ENCODE data around the gene RND1. TPM values are rescaled to one million over a fixed set of nuclear protein-coding genes. Genes with fewer than 3 reads are reported as not detected.

RND1 gene
- total RNA-seq, 2 experiments from 2014 or later, result 7.3 to 13.9 TPM

GRCh38 chr12:48828841-48829575, 36.7 kb downstream of the RND1 start:
- TF ChIP-seq EZH2phosphoT487 (IDR thresholded peaks at IDR 0.05; ENCODE audit: borderline replicate concordance, low read depth, low read length) (no peak), CTCF (conservative IDR thresholded peaks at IDR 0.05; ENCODE audit: low read length) (no peak)
- H3K27ac ChIP-seq (ENCODE audit: low read depth, low read length, poor library complexity, severe bottlenecking), result no peak overlapping the region
- no peaks in the 10 kb centered on the region for H3K4me1 ChIP-seq (ENCODE audit: insufficient read depth, low read length, poor library complexity, severe bottlenecking)
- ChIA-PET POLR2A (no interaction called here), CTCF (ENCODE audit: unreplicated experiment) (interaction anchor here (1.2 kb wide), 1 partner anchor 14 kb away, joined by 5 read pairs; no protein-coding TSS in a partner anchor)
- no TSS peak for BruUV-seq (replicated peaks)
- no peaks in the 10 kb centered on the region for H3K9me2 ChIP-seq (ENCODE audit: insufficient read depth, low read length)
- H4K20me1 ChIP-seq (ENCODE audit: insufficient read depth, low read length), result no peaks in the 10 kb centered on the region
- H3K36me3 ChIP-seq (ENCODE audit: insufficient read depth, low read length), result peaks cover 66% of the 10 kb centered on the region
- H3K4me2 ChIP-seq (ENCODE audit: low read length), result no peak overlapping the region
- H3K9me3 ChIP-seq (ENCODE audit: low read length), result no peaks in the 10 kb centered on the region
- no peak for DNase-seq (ENCODE audit: low spot score)
- H2AFZ ChIP-seq (ENCODE audit: low read length), result no peak overlapping the region
- no peaks in the 10 kb centered on the region for H3K79me2 ChIP-seq (ENCODE audit: insufficient read depth, low read depth, low read length)
- H3K4me3 ChIP-seq (ENCODE audit: low read depth, low read length, poor library complexity, severe bottlenecking), result no peak overlapping the region
- intact Hi-C loops (cut with micrococcal nuclease; ENCODE audit: unreplicated experiment), result no loop called here

- H3K36me3 ChIP-seq (ENCODE audit: insufficient read depth, low read length), result peaks cover 59% of the 10 kb centered on the region
- H3K4me2 ChIP-seq (ENCODE audit: low read length), result no peak overlapping the region
- H3K4me3 ChIP-seq (ENCODE audit: low read depth, low read length, poor library complexity, severe bottlenecking), result no peak overlapping the region
- H2AFZ ChIP-seq (ENCODE audit: low read length), result no peak overlapping the region
- BruUV-seq (replicated peaks), result no TSS peak
- no peaks in the 10 kb centered on the region for H4K20me1 ChIP-seq (ENCODE audit: insufficient read depth, low read length)
- H3K27ac ChIP-seq (ENCODE audit: low read depth, low read length, poor library complexity, severe bottlenecking), result no peak overlapping the region
- H3K9me3 ChIP-seq (ENCODE audit: low read length), result no peaks in the 10 kb centered on the region
- no peaks in the 10 kb centered on the region for H3K79me2 ChIP-seq (ENCODE audit: insufficient read depth, low read depth, low read length)
- intact Hi-C loops (cut with micrococcal nuclease; ENCODE audit: unreplicated experiment), result no loop called here
- ChIA-PET CTCF (ENCODE audit: unreplicated experiment) (interaction anchor here (1.2 kb wide), 1 partner anchor 13 kb away, joined by 5 read pairs; no protein-coding TSS in a partner anchor), POLR2A (no interaction called here)
- no peaks in the 10 kb centered on the region for H3K4me1 ChIP-seq (ENCODE audit: insufficient read depth, low read length, poor library complexity, severe bottlenecking)
- no peaks in the 10 kb centered on the region for H3K9me2 ChIP-seq (ENCODE audit: insufficient read depth, low read length)
- no peak for DNase-seq (ENCODE audit: low spot score)
- TF ChIP-seq EZH2phosphoT487 (IDR thresholded peaks at IDR 0.05; ENCODE audit: borderline replicate concordance, low read depth, low read length), result no peak
These were observed 37.4 kb downstream of the RND1 start for GRCh38 chr12:48828293-48828692.

GRCh38 chr12:48827513-48828096, 38.1 kb downstream of the RND1 start:
- TF ChIP-seq EZH2phosphoT487 (IDR thresholded peaks at IDR 0.05; ENCODE audit: borderline replicate concordance, low read depth, low read length), result no peak
- TF ChIP-seq CTCF (conservative IDR thresholded peaks at IDR 0.05; ENCODE audit: low read length), result no peak
- Histone ChIP-seq H3K4me1 (ENCODE audit: insufficient read depth, low read length, poor library complexity, severe bottlenecking) (no peaks in the 10 kb centered on the region), H3K36me3 (ENCODE audit: insufficient read depth, low read length) (peaks cover 52% of the 10 kb centered on the region), H3K9me3 (ENCODE audit: low read length) (no peaks in the 10 kb centered on the region), H3K4me2 (ENCODE audit: low read length) (no peak overlapping the region), H3K79me2 (ENCODE audit: insufficient read depth, low read depth, low read length) (no peaks in the 10 kb centered on the region), H3K9me2 (ENCODE audit: insufficient read depth, low read length) (no peaks in the 10 kb centered on the region), H3K4me3 (ENCODE audit: low read depth, low read length, poor library complexity, severe bottlenecking) (no peak overlapping the region), H2AFZ (ENCODE audit: low read length) (no peak overlapping the region), H3K27ac (ENCODE audit: low read depth, low read length, poor library complexity, severe bottlenecking) (no peak overlapping the region), H4K20me1 (ENCODE audit: insufficient read depth, low read length) (no peaks in the 10 kb centered on the region)
- intact Hi-C loops (cut with micrococcal nuclease; ENCODE audit: unreplicated experiment), result no loop called here
- POLR2A ChIA-PET, result interaction anchor here (1.3 kb wide), 1 partner anchor 24 kb away, joined by 3 read pairs; the partner anchor contains the start of gene DDX23
- BruUV-seq (replicated peaks), result no TSS peak
- no peak for DNase-seq (ENCODE audit: low spot score)
- CTCF ChIA-PET (ENCODE audit: unreplicated experiment), result interaction anchor here (1.2 kb wide), 1 partner anchor 13 kb away, joined by 5 read pairs; no protein-coding TSS in a partner anchor
